HG03469 (cell line): ENCODE results near the gene ZFP91.

ENCODE experiments used
- ATAC-seq: cut with Tn5 transposase; IDR thresholded peaks from one replicate; pipeline ENCODE4 v1.9.1; 2021; ENCODE audit warnings: mild to moderate bottlenecking, moderate library complexity, moderate number of reproducible peaks; ENCODE audit not compliant: unreplicated experiment

ZFP91 gene

GRCh38 chr11:58580311-58580710, 1.4 kb downstream of the ZFP91 start:
- no peak for ATAC-seq

DNA sequence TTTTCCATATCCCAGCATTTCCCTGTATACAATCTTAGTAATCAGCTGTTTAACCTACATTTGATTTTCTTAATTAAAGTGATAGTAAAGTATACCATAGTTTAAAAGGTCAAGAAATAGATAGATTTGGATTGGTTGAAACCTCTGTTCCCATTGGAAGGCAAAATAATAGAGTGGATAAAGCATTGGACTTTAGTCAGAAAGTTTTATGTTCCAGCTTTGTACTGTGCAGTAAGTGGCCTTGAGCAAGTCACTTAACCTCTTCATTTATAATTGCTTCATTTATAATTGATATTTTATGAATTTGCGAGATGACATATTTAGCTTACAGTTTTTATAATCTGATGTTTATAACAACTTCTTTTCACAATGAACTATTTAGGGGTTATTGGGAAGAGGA, 3.6 kb downstream of the ZFP91 start:
- ATAC-seq, result no peak

- ATAC-seq, result no peak
These were observed 8.1 kb downstream of the ZFP91 start for GRCh38 chr11:58586998-58587397.

- ATAC-seq, result no peak
These were observed 12.8 kb downstream of the ZFP91 start for GRCh38 chr11:58591659-58592058.

DNA sequence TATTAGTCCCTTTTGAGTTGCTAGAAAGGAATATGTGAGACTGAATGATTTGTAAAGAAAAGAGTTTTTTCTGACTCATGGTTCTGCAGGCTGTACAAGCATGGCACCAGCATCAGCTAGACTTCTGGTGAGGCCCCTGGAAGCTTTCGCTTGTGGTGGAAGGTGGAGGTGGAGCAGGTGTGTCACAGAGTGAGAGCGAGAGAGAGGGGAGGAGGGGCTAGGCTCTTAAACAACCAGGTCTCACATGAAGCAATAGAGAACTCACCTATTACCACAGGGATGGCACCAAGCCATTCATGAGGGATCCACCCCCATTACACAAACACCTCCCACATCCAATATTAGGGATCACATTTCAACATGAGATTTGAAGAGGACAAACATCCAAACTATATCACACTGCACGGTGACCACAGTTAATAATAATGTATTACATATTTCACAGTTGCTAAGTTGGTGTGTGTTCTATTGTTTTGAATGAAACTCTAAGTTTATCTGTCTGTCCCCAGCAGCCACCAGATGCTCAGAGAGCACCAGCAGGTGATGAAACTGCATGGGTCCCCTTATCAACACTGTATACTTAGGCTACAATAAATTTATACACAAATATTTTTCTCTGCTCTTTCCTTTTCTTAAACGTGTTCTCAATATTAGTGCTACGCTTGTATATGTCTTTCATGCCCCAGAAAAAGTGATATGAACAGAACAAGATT, 14.1 kb downstream of the ZFP91 start:
- no peak for ATAC-seq

- ATAC-seq, result no peak
These were observed 16.0 kb downstream of the ZFP91 start for GRCh38 chr11:58594826-58595225.

- ATAC-seq, result no peak
These were observed 17.8 kb downstream of the ZFP91 start for GRCh38 chr11:58596621-58597020.

- ATAC-seq, result no peak
These were observed 18.8 kb downstream of the ZFP91 start for GRCh38 chr11:58597486-58598144.

DNA sequence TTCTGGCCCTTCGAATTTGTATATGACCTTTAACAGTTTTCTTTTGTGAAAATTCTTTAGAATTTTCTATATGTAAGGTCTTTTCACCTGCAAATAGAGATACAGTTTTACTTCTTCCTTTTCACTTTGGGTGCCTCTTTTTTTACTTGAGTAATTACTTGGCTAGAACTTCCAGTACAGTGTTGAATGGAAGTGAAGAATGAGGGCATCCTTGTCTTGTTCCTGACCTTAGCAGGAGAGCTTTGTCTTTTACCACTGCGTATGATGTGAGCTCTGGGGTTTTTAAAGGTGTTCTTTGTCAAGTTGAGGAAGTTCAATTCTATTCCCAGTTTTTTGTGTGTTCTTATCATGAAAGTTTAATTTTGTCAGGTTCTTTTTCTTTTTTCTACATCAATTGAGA, 21.6 kb downstream of the ZFP91 start:
- ATAC-seq, result no peak

DNA sequence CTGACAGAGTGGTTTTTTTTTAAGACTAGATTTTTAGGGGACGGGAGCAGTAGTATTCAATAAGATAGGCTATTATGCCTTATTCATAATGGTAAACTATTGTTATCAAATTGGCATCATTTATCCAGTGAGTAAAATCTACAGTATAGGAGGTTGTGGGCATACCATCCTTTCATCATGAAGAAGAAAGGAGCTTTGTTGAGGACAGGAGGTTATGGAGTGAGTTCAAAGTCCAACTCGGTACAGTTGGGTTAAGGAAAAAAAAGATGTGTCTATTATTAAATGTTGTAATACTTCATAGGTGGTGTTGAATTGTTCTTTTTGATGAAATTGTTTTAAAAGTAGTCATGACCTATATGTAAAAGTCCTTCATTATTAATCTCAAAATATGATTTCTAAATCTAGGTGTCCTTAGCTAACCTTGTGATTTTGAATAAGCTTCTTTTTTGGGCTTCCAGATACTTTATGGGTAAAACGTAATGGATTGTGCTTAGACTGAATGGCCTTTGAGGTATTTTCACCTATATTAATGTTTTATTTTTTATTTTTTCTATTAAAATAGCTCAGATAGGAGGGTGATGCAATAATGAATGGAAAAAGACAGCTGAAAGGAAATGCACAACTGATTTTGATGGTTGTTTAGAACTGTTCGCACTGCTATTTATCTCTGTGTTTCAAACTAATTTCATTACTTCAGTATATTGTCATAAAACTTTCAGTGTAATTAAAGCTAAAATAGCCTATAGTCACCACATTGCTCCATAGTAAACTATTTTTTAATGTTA, 28.3 kb downstream of the ZFP91 start:
- ATAC-seq, result no peak

GRCh38 chr11:58608331-58608730, 29.5 kb downstream of the ZFP91 start:
- ATAC-seq, result no peak

DNA sequence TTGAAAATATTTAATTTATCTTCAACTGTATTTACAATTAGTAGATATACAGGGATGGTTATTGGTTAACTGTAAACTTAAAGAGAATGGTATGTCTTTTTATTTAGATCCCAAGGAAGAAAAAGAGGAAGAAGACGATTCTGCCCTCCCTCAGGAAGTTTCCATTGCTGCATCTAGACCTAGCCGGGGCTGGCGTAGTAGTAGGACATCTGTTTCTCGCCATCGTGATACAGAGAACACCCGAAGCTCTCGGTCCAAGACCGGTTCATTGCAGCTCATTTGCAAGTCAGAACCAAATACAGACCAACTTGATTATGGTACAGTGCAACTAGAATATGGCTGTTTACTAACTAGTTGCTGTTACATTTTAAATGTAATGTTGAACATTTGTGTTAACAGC, 30.9 kb downstream of the ZFP91 start:
- no peak for ATAC-seq

GRCh38 chr11:58613228-58613627, 34.4 kb downstream of the ZFP91 start:
- no peak for ATAC-seq

- ATAC-seq, result no peak
These were observed 36.7 kb downstream of the ZFP91 start for GRCh38 chr11:58615559-58615958.

DNA sequence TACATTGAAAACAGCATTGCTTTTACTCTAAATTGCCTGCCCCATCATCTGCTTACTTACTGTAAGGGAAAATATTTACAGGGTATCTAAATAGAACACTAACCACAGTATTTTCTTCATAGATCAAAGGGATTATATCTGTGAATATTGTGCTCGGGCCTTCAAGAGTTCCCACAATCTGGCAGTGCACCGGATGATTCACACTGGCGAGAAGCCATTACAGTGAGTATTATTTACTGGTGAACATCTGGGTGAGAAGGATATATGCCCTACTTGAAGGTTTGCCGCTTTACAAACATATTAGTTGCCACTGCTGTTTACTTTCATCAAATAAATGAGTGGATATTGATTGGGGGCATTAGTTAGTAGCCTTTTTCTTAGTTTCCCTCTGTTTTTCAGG, 37.7 kb downstream of the ZFP91 start:
- no peak for ATAC-seq

- ATAC-seq, result no peak
These were observed 39.2 kb downstream of the ZFP91 start for GRCh38 chr11:58617976-58618557.

DNA sequence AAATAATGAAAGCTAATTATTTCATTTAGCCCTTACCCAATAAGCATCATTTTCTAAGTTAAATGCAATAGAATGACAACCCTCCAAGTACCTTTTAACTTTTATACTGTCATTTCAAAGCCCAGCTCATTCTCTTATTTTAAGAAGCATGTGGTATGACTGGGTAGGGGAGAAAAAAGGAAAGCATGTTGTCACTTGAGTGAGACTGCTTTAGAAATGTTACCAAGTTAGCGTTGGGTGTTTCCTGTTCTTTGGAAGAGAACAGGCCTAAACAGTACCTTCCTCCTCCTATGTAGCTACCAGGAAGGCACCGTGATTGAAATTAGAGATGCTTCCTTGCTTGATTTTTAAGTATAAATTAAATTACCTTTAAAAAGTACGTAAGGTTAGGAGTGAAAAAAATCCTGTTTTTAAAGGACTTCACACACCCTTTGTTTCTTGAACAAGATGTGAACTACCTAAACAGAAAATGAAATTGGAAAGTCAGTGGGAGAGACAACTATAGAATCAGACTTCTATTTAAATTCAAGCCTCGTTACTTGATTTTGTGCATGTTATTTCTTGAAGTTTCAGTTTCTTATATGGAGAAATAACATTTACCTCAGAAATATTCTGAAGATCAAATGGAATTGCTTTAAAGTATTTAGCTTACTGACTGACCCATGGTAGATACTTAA, 42.9 kb downstream of the ZFP91 start:
- no peak for ATAC-seq

DNA sequence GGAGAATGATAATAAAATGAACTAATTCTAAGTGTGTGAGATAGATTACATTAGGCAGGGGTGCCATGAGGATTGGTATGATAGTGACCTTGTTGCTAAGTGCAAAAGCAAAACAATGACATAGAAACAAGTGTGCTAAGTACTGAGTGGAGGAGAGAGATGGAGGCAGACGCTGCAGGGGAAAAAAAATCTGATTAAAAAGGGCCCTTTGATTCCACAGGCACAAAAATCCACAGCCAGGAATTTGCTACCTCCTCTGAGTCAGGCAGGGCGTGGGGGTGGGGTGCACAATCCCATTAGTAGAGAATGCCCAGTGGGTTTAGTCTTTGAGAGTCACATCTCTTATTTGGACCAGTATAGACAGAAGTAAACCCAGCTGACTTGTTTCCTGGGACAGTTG, 43.5 kb downstream of the ZFP91 start, which contains the start of gene CNTF:
CNTF (plus strand) TSS at position 322 of the 400 bp plus-strand sequence. CDS start 88 bp downstream, outside the sequence.
- no peak for ATAC-seq

GRCh38 chr11:58625086-58625485, 46.2 kb downstream of the ZFP91 start:
- ATAC-seq, result no peak

DNA sequence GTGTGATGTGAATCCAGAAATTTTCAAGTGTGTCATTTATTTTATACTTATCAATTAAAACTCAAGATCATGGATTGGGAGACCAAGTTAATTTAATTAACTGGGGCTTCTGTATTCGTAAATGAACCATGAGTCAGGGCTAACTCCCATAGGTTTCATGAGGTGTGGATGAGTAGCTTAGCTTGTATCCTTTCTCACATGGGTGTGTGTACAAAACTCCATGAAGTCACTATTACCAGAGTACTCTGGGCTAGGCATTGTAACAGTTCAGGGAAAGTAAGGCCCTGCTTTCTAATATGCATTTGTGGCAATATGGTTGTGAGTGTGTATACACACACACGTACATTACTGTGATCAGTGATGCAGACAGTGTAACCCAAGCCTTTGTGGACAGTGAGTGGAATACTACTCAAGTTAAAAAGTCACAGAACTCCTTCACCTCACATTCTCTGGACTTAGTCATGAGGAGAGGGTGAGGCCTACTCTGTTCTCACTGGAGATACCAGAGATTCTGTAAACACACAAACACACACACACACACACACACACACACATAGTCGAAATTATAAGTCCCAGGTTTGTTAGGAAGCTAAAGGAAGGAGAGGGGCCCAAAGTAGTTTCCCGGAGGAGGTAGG, 47.1 kb downstream of the ZFP91 start:
- ATAC-seq, result no peak
